Thymus (tissue), 11 donors: Measurements from ENCODE around the gene CEBPB. TPM values are rescaled to one million over a fixed set of nuclear protein-coding genes. Genes with fewer than 3 reads are reported as not detected.

Experiments used
- DNase-seq, 9 donors: peaks; one replicate each; pipeline ENCODE4 v3.0.0-alpha.2; 2013; ENCODE audit warnings: low spot score in 9 of 9, low read depth in 6 of 9, missing footprints in 1 of 9
- H3K27ac ChIP-seq, 2 donors: one replicate each; pipeline ENCODE4 v1.5.1; 2013; ENCODE audit warnings: control low read depth in 1 of 2, low read depth in 1 of 2, low read length in 1 of 2, mild to moderate bottlenecking in 1 of 2, moderate library complexity in 1 of 2
- H3K27me3 ChIP-seq, 2 donors: one replicate each; pipeline ENCODE4 v1.5.1; 2013; ENCODE audit warnings: low read length in 1 of 2; ENCODE audit not compliant: control insufficient read depth in 2 of 2, insufficient read depth in 1 of 2
- H3K36me3 ChIP-seq, 2 donors: one replicate each; pipeline ENCODE4 v1.5.1; 2013; ENCODE audit warnings: low read length in 1 of 2, mild to moderate bottlenecking in 1 of 2, moderate library complexity in 1 of 2; ENCODE audit not compliant: control insufficient read depth in 2 of 2, insufficient read depth in 2 of 2
- H3K4me1 ChIP-seq, 2 donors: one replicate each; pipeline ENCODE4 v1.5.1; 2013; ENCODE audit warnings: low read length in 2 of 2; ENCODE audit not compliant: control insufficient read depth in 2 of 2, insufficient read depth in 2 of 2
- H3K4me3 ChIP-seq, 2 donors: one replicate each; pipeline ENCODE4 v1.5.1; 2013; ENCODE audit warnings: low read length in 2 of 2, control low read depth in 1 of 2, mild to moderate bottlenecking in 1 of 2
- H3K9me3 ChIP-seq, 2 donors: one replicate each; pipeline ENCODE4 v1.5.1; 2013; ENCODE audit warnings: low read length in 1 of 2, mild to moderate bottlenecking in 1 of 2; ENCODE audit not compliant: control insufficient read depth in 2 of 2, insufficient read depth in 1 of 2
- WGBS: extraction: QIAGEN DNeasy Blood & Tissue Kit; methylation state at CpG from one replicate; pipeline ENCODE4 v1.1.7; 2013; 5-methylcytosine and 5-hydroxymethylcytosine counted together
- polyA plus RNA-seq: library from polyadenylated mRNA; stranded (reverse); fragments of 200-250 nt; gene quantifications from one replicate; pipeline ENCODE4 v1.2.3, GENCODE V29; 2013
- total RNA-seq: library from RNA; stranded (reverse); fragments of 120-200 nt; gene quantifications from one replicate; pipeline ENCODE4 v1.2.4, GENCODE V29; 2013
- donor health status: healthy.

Gene CEBPB
- total and polyA plus RNA-seq, 2 donors: 9.2 to 42.9 TPM

DNA sequence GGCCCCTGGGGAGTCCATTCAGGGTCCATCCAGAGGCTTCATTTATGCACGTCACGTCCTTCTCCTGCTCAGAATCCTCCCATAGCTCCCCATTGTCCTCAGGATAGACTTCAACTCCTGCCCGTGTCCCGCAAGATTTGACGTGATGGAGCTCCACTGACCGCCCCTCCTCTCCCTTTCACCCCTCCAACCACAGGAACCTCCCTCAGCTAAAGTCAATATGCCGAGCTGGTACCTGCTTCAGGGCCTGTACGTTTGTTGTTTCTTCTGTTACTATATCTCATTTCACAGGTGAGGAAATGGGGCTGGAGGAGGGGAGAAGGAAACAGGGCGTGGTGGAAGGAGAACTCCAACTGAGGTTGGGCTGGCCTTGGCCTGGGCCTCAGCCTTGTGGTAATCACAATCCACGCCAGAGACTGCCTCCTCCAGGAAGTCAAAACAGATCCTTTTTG lies 38.6 kb downstream of the CEBPB start:
- no peak for DNase-seq
- 95% methylated on average over 10 of the region's 10 CpGs for WGBS
- H3K36me3 ChIP-seq: no peaks in the 10 kb centered on the region
- H3K4me1 ChIP-seq: no peaks in the 10 kb centered on the region
- H3K9me3 ChIP-seq: no peaks in the 10 kb centered on the region
- no peaks in the 10 kb centered on the region for H3K27me3 ChIP-seq
- no peak overlapping the region for H3K27ac ChIP-seq
- H3K4me3 ChIP-seq: no peak overlapping the region

DNA sequence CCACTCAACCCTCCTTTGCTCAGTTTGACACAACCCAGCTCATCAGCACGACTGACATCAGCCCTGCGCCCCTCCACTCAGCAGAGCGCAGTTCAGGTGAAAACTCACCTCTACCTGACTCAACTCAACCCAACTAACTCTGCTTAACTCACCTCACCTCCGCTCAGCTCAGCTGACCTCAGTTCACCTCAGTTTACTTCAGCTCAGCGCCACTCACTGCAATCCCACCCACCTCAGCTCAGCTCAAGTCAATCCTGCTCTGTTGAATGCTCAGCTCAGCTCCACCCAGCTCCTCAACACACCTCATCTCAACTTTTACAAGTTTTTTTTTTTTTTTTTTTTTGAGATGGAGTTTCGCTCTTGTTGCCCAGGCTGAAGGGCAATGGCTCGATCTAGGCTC lies 39.6 kb downstream of the CEBPB start:
- H3K4me1 ChIP-seq: no peaks in the 10 kb centered on the region
- H3K9me3 ChIP-seq: no peaks in the 10 kb centered on the region
- DNase-seq: no peak
- H3K36me3 ChIP-seq: no peaks in the 10 kb centered on the region
- no peaks in the 10 kb centered on the region for H3K27me3 ChIP-seq
- no peak overlapping the region for H3K27ac ChIP-seq
- 98% methylated on average over 7 of the region's 7 CpGs for WGBS
- no peak overlapping the region for H3K4me3 ChIP-seq

DNA sequence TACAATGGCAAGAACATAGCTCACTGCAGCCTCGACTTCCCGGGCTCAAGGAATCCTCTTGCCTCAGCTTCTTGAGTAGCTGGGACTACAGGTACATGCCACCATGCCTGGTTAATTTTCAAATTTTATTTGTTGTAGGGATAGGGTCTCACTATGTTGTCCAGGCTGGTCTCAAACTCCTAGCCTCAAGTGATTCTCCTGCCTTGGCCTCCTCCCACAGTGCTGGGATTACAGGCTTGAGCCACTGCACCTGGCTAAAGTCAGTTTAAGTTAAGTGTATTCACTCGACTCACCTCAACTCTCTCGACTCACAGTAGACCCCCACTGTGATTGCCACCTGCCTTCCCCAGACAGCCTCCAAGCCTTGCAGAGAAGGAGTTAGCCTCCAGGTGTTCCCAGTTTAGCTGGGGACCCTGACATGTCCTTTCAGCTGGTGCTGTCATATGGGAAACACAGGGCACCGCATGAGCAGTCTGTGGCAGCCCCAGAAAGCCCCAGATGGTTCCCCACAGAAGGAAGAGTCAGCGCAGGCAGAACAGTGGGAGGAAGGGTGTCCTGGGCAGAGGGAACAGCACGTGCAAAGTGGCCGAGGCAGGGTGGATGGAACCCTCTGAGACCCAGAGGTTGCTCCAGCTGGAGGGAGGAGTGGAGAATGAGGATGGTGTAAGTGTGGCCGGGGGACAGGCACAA lies 40.4 kb downstream of the CEBPB start:
- Histone ChIP-seq H3K27me3 (no peaks in the 10 kb centered on the region), H3K27ac (no peak overlapping the region), H3K9me3 (no peaks in the 10 kb centered on the region), H3K4me1 (no peaks in the 10 kb centered on the region), H3K4me3 (no peak overlapping the region), H3K36me3 (no peaks in the 10 kb centered on the region)
- WGBS: 92% methylated on average over 9 of the region's 9 CpGs
- DNase-seq: no peak

DNA sequence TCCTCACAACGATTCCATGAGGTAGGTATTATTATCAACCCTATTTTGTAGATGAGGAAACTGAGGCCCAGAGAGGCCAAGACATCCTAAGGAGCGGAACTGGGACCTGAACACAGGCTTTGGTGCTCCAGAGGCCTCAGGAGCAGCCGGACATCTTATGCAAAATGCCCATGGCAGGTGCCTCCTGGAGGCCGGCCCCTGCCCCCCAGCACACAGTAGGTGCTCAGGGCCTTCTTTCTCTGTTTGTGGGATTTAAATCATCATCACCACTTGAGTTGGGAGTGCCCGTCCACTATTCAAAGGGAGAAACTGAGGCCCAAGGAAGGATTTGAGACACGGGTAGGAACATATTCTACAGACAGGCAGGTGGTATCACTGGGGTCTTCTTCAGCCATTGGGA lies 41.2 kb downstream of the CEBPB start:
- H3K27me3 ChIP-seq: no peaks in the 10 kb centered on the region
- no peaks in the 10 kb centered on the region for H3K9me3 ChIP-seq
- H3K4me3 ChIP-seq: no peak overlapping the region
- WGBS: 98% methylated on average over 6 of the region's 6 CpGs
- no peaks in the 10 kb centered on the region for H3K36me3 ChIP-seq
- H3K4me1 ChIP-seq: no peaks in the 10 kb centered on the region
- no peak for DNase-seq
- no peak overlapping the region for H3K27ac ChIP-seq

DNA sequence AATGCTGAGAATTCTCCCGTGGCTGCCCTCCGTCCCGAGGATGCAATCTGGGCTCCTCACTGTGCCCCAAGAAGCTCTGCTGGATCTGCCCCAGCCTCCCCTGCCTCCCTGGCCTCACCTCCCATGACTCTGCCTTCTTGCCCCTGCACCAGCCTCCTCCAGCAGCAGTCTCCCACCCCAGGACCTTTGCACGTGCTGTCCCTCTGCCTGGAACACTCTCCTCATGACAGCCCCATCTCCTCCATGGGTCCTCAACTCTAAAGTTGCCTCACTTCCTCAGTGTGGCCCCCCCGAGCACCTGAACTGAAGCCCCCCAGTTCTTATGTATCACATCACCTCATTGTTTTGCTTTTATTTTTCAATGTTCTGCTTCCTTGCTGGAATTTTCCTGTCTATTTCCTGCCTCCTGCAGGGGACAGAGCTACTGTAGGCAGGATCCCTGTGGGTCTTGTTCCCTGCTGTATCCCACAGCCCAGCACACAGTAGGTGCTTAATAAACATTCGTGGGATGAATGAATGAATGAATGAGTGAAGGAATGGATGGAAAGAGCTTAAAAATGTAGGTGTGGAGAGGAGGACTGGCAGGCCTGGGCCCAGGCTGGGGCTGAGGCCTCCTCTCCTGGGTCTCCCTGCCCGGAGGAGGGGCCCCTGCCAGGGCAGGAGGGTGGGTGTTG lies 42.2 kb downstream of the CEBPB start:
- WGBS: 95% methylated on average over 7 of the region's 7 CpGs
- no peak for DNase-seq
- Histone ChIP-seq H3K27ac (no peak overlapping the region), H3K9me3 (no peaks in the 10 kb centered on the region), H3K4me3 (no peak overlapping the region), H3K27me3 (no peaks in the 10 kb centered on the region), H3K4me1 (no peaks in the 10 kb centered on the region), H3K36me3 (no peaks in the 10 kb centered on the region)

DNA sequence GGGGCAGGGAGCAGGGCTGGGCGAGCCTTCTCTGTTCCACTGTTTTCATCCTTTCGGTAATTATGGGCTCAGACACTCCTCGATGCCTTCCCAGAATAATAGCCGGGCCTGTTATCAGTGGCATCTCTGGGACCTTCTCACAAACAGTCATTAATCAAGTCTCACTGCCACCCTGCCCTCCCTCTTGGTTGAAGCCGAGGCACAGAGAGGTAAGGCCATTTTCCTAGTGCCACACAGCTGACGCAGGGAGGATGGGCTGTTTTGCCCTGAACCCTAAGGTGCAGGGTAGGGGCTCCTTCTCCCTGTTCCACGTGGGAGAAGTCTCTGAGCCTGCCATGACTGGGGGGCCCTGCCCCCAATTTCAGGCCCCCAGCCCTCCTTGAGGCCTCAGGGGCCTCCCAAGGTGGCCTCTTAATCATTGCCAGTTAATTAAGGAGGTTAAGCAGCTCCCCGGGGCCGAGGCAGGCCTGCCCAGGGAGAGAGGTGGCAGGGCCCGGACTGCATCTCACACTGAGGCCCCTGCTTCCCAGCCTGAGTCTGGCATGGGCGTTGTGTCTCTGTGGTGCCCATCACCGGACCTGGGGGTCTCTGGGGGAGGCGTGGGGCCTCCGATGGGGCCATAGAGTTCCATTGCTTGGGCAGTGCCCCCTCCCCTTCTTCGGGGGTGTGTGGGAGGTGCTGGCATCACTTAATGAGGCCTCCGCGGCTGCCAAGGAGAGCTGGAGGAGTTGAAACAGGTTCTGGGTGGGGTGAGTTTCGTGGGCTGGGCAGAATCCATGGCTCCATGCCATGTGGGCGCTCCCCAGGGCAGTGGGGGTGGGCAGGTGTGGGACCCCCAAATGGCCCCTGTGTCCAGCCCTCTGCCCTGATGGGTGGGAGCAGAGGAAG lies 42.9 kb downstream of the CEBPB start:
- 94% methylated on average over 19 of the region's 19 CpGs for WGBS

DNA sequence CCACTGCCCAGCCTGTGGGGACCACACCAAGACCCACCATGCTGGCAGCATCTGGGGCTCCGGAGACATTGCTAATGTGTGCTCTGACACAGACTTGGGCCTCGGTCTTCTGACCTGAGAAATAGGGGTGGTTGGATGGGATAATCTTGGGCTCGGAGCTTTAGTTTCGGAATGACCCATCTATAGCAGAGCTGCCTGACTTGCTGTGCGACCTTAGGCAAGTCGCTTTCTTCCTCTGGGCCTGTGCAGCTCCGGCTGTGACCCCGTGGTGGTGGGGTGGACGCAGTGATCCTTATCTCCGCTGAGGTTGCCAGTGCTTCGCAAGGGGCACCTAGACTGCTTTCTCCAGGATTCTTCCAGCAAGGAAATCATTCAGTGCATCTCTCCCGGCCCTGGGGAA lies 43.7 kb downstream of the CEBPB start:
- Histone ChIP-seq H3K4me3 (no peak overlapping the region), H3K36me3 (no peaks in the 10 kb centered on the region), H3K9me3 (no peaks in the 10 kb centered on the region), H3K27me3 (no peaks in the 10 kb centered on the region), H3K27ac (no peak overlapping the region), H3K4me1 (no peaks in the 10 kb centered on the region)
- DNase-seq: no peak
- 97% methylated on average over 12 of the region's 12 CpGs for WGBS

More for the DNA sequence above, 42.9 kb downstream of the CEBPB start:
- no peaks in the 10 kb centered on the region for H3K36me3 ChIP-seq
- no peaks in the 10 kb centered on the region for H3K4me1 ChIP-seq
- no peaks in the 10 kb centered on the region for H3K27me3 ChIP-seq
- H3K27ac ChIP-seq: no peak overlapping the region
- DNase-seq: no peak
- H3K9me3 ChIP-seq: no peaks in the 10 kb centered on the region
- no peak overlapping the region for H3K4me3 ChIP-seq

DNA sequence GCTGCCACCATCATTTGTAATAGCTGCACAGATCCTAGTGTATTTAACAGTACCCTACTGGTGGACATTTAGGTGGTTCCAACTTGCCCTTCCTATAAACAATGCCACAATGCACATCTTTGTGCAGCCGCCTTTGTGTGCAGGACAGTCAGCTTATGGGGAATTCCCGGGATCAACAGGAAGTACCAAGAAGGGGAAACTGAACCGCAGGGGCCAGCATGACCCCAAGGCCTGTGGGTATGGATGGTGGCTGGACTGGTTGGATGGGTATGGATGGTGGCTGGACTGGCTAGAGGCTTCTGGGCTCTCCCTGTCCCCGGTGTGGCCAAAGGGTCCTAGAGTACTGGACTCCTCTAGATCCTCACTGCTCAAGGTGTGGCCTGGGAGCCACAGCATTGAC lies 46.7 kb downstream of the CEBPB start:
- DNase-seq: no peak
- 90% methylated on average over 4 of the region's 4 CpGs for WGBS
- H3K27ac ChIP-seq: no peak overlapping the region
- no peaks in the 10 kb centered on the region for H3K36me3 ChIP-seq
- no peaks in the 10 kb centered on the region for H3K27me3 ChIP-seq
- H3K4me3 ChIP-seq: no peak overlapping the region
- no peaks in the 10 kb centered on the region for H3K9me3 ChIP-seq
- no peaks in the 10 kb centered on the region for H3K4me1 ChIP-seq
